ENCODE results near the gene MEOX2.

The MEOX2 gene

DNA sequence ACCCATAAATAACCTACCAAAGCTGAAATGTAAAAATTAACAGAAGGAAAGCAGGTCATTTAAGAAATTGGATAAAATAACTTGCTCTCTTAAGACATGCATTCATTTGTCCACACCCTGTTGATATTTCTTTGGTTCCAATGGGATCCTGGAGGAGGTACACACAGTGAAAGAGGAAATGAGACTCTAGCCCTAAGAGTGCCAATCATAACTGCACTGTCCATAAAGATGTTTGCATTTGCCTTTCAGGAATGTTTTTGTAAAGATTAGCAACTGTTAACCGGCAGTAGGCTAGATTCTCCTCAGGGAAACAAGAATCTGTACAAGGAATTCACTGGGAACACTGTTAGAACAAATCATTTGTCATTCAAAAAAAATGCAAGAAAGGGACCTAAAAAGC lies 61.0 kb downstream of the MEOX2 start:
- DNase-seq (ENCODE audit: low read depth in 2 of 2): peak in 1 of 2 donors; percentile 61
- no peak for TF ChIP-seq CTCF (IDR thresholded peaks at IDR 0.05; ENCODE audit: low read depth, low read length)
- no peak overlapping the region for H3K4me3 ChIP-seq (replicated peaks in 1 of 2; ENCODE audit: low read depth in 2 of 2, low read length in 2 of 2)

DNA sequence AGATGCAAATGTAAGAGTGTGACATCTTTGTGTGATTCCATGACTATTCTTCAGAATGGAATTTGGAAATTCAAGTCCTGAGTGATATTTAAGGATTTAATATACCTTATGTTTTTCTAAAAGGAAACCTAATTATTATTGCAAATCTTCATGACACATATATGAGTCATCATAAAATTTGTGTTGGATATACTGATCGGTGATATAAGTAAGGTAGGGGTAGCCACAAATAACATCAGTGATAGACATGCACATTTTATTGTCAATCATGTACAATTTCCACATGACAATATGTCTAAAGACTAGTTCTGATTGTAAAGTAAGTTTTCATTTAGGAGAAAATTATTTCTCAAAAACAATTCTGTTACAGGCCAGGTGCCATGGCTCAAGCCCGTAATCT lies 65.0 kb downstream of the MEOX2 start:
- TF ChIP-seq CTCF (IDR thresholded peaks at IDR 0.05; ENCODE audit: low read depth, low read length): no peak
- DNase-seq (ENCODE audit: low read depth in 2 of 2): no peak
- H3K4me3 ChIP-seq (replicated peaks in 1 of 2; ENCODE audit: low read depth in 2 of 2, low read length in 2 of 2): no peak overlapping the region

GRCh38 chr7:15620491-15621185 lies 65.8 kb downstream of the MEOX2 start:
- peak; percentile 7 to 78 for DNase-seq (ENCODE audit: low read depth in 2 of 2)
- H3K4me3 ChIP-seq (replicated peaks in 1 of 2; ENCODE audit: low read depth in 2 of 2, low read length in 2 of 2): no peak overlapping the region
- no peak for TF ChIP-seq CTCF (IDR thresholded peaks at IDR 0.05; ENCODE audit: low read depth, low read length)

GRCh38 chr7:15618275-15618674 lies 68.2 kb downstream of the MEOX2 start:
- DNase-seq (ENCODE audit: low read depth in 2 of 2): no peak
- H3K4me3 ChIP-seq (replicated peaks in 1 of 2; ENCODE audit: low read depth in 2 of 2, low read length in 2 of 2): no peak overlapping the region
- no peak for TF ChIP-seq CTCF (IDR thresholded peaks at IDR 0.05; ENCODE audit: low read depth, low read length)

GRCh38 chr7:15612205-15612604 lies 74.3 kb downstream of the MEOX2 start:
- H3K4me3 ChIP-seq (replicated peaks in 1 of 2; ENCODE audit: low read depth in 2 of 2, low read length in 2 of 2): no peak overlapping the region
- no peak for DNase-seq (ENCODE audit: low read depth in 2 of 2)
- no peak for TF ChIP-seq CTCF (IDR thresholded peaks at IDR 0.05; ENCODE audit: low read depth, low read length)

DNA sequence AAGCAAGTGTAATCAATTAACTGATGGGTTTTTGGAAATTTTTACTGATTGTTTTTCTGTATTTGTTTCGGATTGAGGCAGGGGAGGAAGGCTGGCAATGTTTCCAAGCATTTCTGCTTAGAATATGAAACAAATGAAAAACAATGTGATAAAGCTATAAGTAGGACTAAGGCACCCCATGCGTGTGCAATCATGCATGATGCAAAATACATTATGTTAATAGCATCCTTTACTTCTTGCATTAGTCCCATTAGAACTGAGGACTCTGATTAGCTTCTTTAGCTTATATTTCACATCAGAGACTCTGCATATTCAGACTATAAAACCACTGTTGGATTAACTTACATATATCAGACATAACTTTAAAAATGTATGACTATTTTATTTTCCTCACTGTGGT lies 76.0 kb downstream of the MEOX2 start:
- no peak for DNase-seq (ENCODE audit: low read depth in 2 of 2)
- H3K4me3 ChIP-seq (replicated peaks in 1 of 2; ENCODE audit: low read depth in 2 of 2, low read length in 2 of 2): no peak overlapping the region
- no peak for TF ChIP-seq CTCF (IDR thresholded peaks at IDR 0.05; ENCODE audit: low read depth, low read length)

- no peak for TF ChIP-seq CTCF (IDR thresholded peaks at IDR 0.05; ENCODE audit: low read depth, low read length)
Observed at GRCh38 chr7:15609287-15609686, 77.2 kb downstream of the MEOX2 start.

More at GRCh38 chr7:15609287-15609686, 77.2 kb downstream of the MEOX2 start:
- DNase-seq (ENCODE audit: low read depth in 2 of 2): no peak
- H3K4me3 ChIP-seq (replicated peaks in 1 of 2; ENCODE audit: low read depth in 2 of 2, low read length in 2 of 2): no peak overlapping the region

Data from cardiac fibroblast (primary cell).